T-helper 1 cell treated with Interleukin-12 subunit alpha and Interleukin-12 subunit beta and Interleukin-4 antibody, amounts not matched to agents 30 ng/mL and 1 ng/mL, for 36 hours (primary cell): Measurements from ENCODE around the gene RBM39. TPM values are rescaled to one million over a fixed set of nuclear protein-coding genes. Genes with fewer than 3 reads are reported as not detected.

ENCODE experiments used
- intact Hi-C: fragments of 100-400 bp; cut with micrococcal nuclease; formaldehyde crosslinking; loops from one replicate; pipeline ENCODE4 v1.15.1; 2024
- total RNA-seq: library from RNA; stranded (reverse); gene quantifications from 2 replicates; pipeline ENCODE4 v1.2.3, GENCODE V29; 2022

The RBM39 gene
- total RNA-seq, 1 donor from 2014 or later, result 387 TPM

- intact Hi-C loops, result no loop called here
Measured at GRCh38 chr20:35757098-35757705, 15.1 kb upstream of the RBM39 start.

DNA sequence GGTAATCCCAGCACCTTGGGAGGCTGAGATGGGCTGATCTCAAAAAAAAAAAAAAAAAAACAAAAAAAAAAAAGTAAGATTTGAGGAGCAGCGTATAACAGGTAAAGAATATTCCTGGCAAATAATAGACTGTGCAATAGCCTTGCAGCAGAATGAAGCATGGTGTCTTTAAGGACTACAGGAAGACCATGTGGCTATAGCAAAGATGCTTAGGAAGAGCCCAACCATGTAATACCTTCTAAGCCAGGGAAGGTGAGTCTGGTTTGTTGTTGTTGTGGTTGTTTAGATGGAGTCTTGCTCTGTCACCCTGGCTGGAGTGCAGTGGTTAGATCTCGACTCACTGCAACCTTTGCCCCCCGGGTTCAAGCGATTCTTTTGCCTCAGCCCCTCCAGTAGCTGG, 14.3 kb upstream of the RBM39 start:
- intact Hi-C loops, result no loop called here

GRCh38 chr20:35750611-35751010, 8.6 kb upstream of the RBM39 start:
- intact Hi-C loops, result no loop called here

DNA sequence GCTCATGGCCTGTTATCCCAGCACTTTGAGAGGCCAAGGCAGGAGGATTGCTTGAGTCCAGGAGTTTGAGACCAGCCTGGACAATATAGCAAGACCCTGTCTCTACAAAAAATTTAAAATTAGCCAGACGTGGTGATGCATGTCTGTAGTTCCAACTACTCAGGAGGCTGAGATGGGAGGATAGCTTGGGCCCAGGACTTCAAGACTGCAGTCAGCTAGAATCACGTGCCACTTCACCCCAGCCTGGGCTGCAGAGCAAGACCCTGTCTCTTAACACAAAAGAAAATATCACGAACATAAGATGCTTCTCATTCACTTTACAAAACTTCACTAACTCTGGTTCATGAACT, 2.4 kb upstream of the RBM39 start:
- intact Hi-C loops, result loop anchor here (5.0 to 10.0 kb wide), 5 partner anchors 252 to 867 kb away; partner anchors contain the start of genes ACSS2, TGIF2 and TRPC4AP

- intact Hi-C loops, result loop anchor here (2.0 to 10.0 kb wide), 7 partner anchors 252 to 1435 kb away; partner anchors contain the start of genes ACSS2, EDEM2, MROH8 and RPN2
Measured at GRCh38 chr20:35743693-35744491, 1.8 kb upstream of the RBM39 start.

DNA sequence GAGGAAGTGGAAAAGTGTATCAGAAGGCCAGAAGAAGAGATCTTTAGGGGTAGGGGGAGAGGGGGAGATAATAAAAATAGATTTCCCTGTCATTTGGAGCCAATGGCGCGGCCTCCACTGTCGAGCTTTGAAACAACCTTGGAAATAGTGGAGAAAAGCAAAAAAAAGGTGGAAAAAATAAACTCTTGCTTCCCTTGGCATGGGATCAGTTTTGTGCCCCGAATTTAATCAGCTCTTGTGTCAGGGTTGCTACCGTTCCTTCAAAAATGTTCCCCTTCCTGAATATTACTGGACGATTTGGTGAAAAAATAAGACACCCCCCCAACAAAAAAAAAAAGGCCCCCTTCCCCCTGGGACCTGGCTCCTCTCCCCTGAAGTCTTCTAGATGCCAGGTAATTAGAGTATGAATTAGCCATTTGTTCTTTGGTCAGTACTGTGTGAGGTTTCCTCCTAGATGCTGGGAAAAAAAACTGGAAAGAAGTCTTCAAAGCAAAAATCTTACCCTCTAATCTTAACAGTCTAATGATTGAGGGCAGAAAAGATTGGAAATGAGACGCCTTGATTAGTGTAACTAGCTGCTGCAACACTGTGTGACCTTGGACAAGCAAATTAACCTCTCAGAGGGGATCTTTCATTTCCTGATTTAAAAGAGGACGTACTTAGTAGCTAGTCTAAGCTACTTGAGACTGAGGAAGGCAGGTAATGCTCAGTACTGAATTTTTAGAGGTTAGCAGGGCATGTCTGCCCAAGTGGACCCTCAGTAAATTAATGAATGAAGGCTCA, 872 bp upstream of the RBM39 start:
- intact Hi-C loops, result loop anchor here (1.0 to 10.0 kb wide), 16 partner anchors 28 to 1436 kb away; partner anchors contain the start of genes ACSS2, CEP250, CPNE1 and EDEM2

- intact Hi-C loops, result loop anchor here (1.0 to 10.0 kb wide), 7 partner anchors 8 to 1195 kb away; partner anchors contain the start of genes ACSS2, TGIF2 and TRPC4AP
Measured at GRCh38 chr20:35739294-35740163, 2.5 kb downstream of the RBM39 start.

GRCh38 chr20:35738410-35739179, 3.5 kb downstream of the RBM39 start:
- intact Hi-C loops, result loop anchor here (1.0 to 10.0 kb wide), 2 partner anchors 7 to 1196 kb away; no protein-coding TSS in a partner anchor

DNA sequence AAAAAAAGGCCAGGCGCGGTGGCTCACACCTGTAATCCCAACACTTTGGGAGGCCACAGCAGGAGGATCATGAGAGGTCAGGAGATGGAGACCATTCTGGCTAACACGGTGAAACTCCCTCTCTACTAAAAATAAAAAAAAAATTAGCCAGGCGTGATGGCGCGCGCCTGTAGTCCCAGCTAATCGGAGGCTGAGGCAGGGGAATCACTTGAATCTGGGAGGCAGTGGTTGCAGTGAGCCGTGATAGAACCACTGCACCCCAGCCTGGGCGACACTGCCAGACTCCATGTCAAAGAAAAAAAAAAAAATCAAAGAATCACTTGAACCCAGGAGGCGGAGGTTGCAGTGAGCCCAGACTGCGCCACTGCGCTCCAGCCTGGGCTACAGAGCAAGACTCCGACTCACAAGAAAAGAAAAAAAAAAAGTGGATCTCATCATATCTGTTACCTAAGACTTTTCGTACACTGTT, 4.2 kb downstream of the RBM39 start:
- intact Hi-C loops, result loop anchor here (10.0 kb wide), 1 partner anchor 1197 kb away; no protein-coding TSS in a partner anchor

- intact Hi-C loops, result loop anchor here (2.0 to 10.0 kb wide), 2 partner anchors 25 to 1199 kb away; no protein-coding TSS in a partner anchor
Measured at GRCh38 chr20:35735826-35736470, 6.1 kb downstream of the RBM39 start.

- intact Hi-C loops, result loop anchor here (2.0 to 10.0 kb wide), 2 partner anchors 24 to 1200 kb away; no protein-coding TSS in a partner anchor
Measured at GRCh38 chr20:35734777-35735649, 7.0 kb downstream of the RBM39 start.

- intact Hi-C loops, result loop anchor here (2.0 to 10.0 kb wide), 2 partner anchors 24 to 1200 kb away; no protein-coding TSS in a partner anchor
Measured at GRCh38 chr20:35734374-35734773, 7.7 kb downstream of the RBM39 start.

- intact Hi-C loops, result loop anchor here (10.0 kb wide), 1 partner anchor 1202 kb away; no protein-coding TSS in a partner anchor
Measured at GRCh38 chr20:35732644-35732982, 9.4 kb downstream of the RBM39 start.

- intact Hi-C loops, result loop anchor here (1.0 to 10.0 kb wide), 2 partner anchors 7 to 1203 kb away; no protein-coding TSS in a partner anchor
Measured at GRCh38 chr20:35731862-35732643, 10.0 kb downstream of the RBM39 start.

DNA sequence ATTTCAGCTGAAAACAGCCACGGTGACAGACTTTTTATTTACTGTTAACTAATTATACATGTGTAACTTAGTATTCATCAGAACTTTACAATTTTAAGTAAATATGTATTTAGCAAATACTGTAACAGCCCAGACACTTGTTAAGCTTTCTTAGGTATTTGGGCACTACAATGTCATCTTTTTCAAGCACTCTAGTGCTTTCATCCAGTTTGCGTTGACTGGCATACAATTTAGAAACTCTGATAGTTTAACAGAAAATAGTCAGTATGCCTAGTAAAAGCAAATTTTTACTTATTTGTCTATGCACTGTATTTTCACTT, 10.6 kb downstream of the RBM39 start:
- intact Hi-C loops, result loop anchor here (1.0 to 10.0 kb wide), 2 partner anchors 8 to 1203 kb away; no protein-coding TSS in a partner anchor

DNA sequence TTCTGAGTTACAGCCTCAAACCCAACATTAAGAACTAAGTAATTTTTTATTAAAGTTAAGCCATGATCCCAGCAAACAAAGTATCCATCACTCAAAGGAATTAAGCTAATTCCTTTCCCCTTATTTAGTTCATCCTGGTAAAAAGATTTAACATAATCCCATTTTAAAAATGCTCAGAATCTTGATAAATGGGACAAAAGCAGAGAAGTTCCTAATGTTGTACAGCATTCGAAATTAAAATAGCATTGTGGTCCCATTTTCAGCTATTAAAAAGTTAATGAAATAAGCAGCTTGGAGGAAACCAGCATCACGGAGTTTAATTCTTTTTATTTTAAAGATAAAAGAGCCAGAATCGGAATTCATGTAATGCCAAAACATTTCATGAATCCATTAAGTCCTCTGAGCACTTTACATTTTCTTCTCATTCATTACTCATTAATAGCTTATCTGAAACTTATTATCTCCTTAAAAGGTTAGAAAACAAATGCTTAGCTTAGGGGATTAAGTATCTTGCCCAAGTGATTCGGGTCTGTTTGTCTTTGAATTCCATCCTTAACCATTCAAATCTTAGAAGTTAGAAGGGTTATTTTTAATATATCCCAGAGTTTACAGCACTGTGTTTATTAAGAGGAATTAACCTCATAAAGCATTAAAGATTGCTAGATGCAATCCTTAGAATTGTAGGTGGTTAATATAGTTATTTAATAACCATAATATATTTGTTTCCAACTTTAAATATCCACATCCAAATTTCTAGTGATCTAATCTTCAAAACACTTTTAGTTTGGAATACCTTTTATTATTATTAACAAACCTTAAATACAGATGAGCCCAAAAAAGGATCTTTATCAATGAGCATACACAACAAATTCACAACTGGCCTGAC, 11.2 kb downstream of the RBM39 start:
- intact Hi-C loops, result loop anchor here (1.0 to 10.0 kb wide), 2 partner anchors 8 to 1204 kb away; no protein-coding TSS in a partner anchor
